ENCODE results near the gene NPDC1.

The NPDC1 gene

DNA sequence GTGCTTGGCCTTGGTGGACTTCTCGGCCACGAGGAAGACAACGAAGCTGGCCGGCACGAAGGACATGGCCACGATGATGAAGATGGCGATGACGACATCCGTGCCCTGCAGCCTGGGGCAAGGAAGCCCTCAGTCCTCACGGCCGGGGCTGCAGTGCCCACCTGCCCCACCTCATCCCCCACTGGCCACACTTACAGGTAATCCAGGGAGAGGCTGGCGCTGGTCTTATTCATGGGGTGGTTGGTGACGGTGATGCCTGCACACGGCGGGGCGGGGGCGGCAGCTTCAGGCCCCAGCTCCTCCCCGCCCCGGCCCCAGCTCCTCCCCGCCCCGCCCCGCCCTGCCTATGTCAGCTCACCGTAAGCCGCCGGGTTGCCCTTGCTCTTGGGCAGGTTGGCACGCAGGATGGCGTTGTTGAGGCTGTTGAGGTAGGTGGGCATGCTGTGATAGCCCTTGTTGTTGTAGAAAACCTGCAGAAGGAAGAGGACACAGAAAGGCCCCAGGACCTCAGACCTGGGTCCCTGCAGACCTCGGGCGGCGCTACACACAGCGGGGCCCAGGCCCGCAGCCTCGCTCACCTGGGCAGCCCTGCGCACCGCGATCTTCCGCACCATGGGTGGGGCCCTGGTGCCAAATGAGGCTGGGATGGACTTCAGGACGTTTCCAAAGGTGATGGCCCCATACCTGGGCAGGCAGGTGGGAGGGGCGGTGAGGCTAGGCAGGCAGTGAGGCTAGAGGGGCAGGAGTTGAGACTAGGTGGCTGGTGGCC lies 33.9 kb downstream of the NPDC1 start:
- TF ChIP-seq FOXP2 (optimal IDR thresholded peaks at IDR 0.05; ENCODE audit: borderline replicate concordance, extremely low read depth, extremely low read length, insufficient read depth) (no peak), TAF1 (IDR thresholded peaks at IDR 0.05; ENCODE audit: borderline replicate concordance, insufficient read depth, low read length) (no peak), SIN3A (IDR thresholded peaks at IDR 0.05; ENCODE audit: borderline replicate concordance, insufficient read depth, low read length) (no peak), REST (IDR thresholded peaks at IDR 0.05; ENCODE audit: insufficient read depth in 1 of 2, low read depth in 2 of 2, low read length in 2 of 2) (no peak), POLR2AphosphoS5 (IDR thresholded peaks at IDR 0.05; ENCODE audit: low read depth, low read length) (no peak)

- TF ChIP-seq TAF1 (IDR thresholded peaks at IDR 0.05; ENCODE audit: borderline replicate concordance, insufficient read depth, low read length) (no peak), SIN3A (IDR thresholded peaks at IDR 0.05; ENCODE audit: borderline replicate concordance, insufficient read depth, low read length) (no peak), FOXP2 (optimal IDR thresholded peaks at IDR 0.05; ENCODE audit: borderline replicate concordance, extremely low read depth, extremely low read length, insufficient read depth) (no peak), POLR2AphosphoS5 (IDR thresholded peaks at IDR 0.05; ENCODE audit: low read depth, low read length) (no peak), REST (IDR thresholded peaks at IDR 0.05; ENCODE audit: insufficient read depth in 1 of 2, low read depth in 2 of 2, low read length in 2 of 2) (no peak)
Measured at GRCh38 chr9:137011156-137011555, 34.8 kb downstream of the NPDC1 start.

DNA sequence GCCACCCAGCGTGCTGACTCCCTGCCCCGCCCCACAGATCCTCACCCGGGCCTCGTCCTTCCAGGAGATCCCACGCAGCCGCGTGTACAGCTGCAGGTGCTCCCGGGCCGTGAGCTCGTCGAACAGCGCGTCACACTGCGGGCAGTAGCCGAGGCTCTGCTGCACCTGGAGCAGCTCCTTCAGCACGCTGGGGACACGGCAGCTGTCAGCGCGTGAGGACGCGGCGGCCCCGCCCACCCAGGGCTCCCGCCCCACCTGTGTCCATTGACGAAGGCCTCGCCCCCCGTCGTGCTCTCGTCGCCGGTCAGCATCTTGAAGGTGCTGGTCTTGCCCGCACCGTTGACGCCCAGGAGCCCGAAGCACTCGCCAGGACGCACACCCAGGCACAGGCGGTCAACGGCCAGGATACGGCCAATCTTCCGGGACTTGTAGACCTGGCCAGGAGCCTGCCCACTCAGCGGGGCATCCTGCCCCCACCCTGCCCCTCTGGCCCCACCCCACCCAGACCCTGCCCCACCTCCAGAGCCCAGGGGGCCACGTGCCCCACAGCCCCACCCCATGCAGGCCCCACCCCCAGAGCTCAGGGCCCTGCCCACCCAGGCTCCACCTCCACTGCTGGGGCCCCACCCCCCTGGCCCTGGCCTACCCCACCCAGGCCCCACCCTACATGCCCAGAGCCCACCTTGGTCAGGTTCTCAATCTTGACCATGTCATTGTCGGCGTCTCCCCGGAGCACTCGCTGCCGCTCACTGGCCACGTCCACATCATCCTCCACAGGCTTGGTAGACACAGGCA lies 35.8 kb downstream of the NPDC1 start:
- TF ChIP-seq TAF1 (IDR thresholded peaks at IDR 0.05; ENCODE audit: borderline replicate concordance, insufficient read depth, low read length) (no peak), FOXP2 (optimal IDR thresholded peaks at IDR 0.05; ENCODE audit: borderline replicate concordance, extremely low read depth, extremely low read length, insufficient read depth) (no peak), POLR2AphosphoS5 (IDR thresholded peaks at IDR 0.05; ENCODE audit: low read depth, low read length) (no peak), SIN3A (IDR thresholded peaks at IDR 0.05; ENCODE audit: borderline replicate concordance, insufficient read depth, low read length) (no peak), REST (IDR thresholded peaks at IDR 0.05; ENCODE audit: insufficient read depth in 1 of 2, low read depth in 2 of 2, low read length in 2 of 2) (no peak)

DNA sequence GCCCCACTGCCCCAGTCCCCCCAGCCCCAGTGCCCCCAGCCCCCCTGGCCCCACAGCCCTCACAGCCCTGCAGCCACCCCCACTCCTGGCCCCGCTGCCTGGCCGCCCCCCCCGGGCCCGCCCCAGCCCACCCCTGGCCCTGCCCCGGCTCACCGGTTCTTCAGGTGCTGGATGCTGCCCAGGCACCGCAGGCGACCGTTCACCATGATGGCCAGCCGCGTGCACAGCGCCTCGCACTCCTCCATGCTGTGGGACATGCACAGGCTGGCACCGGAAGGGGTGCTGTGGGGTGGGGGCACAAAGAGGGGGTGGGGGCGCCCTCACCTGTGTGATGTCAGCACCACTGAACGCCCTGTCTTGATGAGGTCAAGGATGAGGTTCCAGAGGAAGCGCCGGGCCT lies 36.8 kb downstream of the NPDC1 start:
- TF ChIP-seq TAF1 (IDR thresholded peaks at IDR 0.05; ENCODE audit: borderline replicate concordance, insufficient read depth, low read length): no peak
- TF ChIP-seq POLR2AphosphoS5 (IDR thresholded peaks at IDR 0.05; ENCODE audit: low read depth, low read length): no peak
- no peak for TF ChIP-seq FOXP2 (optimal IDR thresholded peaks at IDR 0.05; ENCODE audit: borderline replicate concordance, extremely low read depth, extremely low read length, insufficient read depth)
- TF ChIP-seq SIN3A (IDR thresholded peaks at IDR 0.05; ENCODE audit: borderline replicate concordance, insufficient read depth, low read length): no peak
- TF ChIP-seq REST (IDR thresholded peaks at IDR 0.05; ENCODE audit: insufficient read depth in 1 of 2, low read depth in 2 of 2, low read length in 2 of 2): no peak
